Stromal cell of bone marrow (primary cell): ENCODE data around the gene ARHGAP24.
A peak's percentile ranks its signal among the peaks of the same experiment; 100 is the strongest.
"Not testable (repeated sequence)": the region's sequence is repeated elsewhere in the genome, so short reads cannot be mapped to it uniquely, and the experiment has no call there.

ENCODE experiments used
- DNase-seq: peaks from one replicate; pipeline ENCODE4 v3.0.0-alpha.2; 2012; ENCODE audit warnings: low read depth

ARHGAP24 gene

GRCh38 chr4:85656759-85657505 lies 182.0 kb downstream of the ARHGAP24 start:
- no peak for DNase-seq

- DNase-seq, result no peak
Observed at GRCh38 chr4:85658766-85659439, 184.0 kb downstream of the ARHGAP24 start.

- DNase-seq, result no peak
Observed at GRCh38 chr4:85659610-85660218, 184.8 kb downstream of the ARHGAP24 start.

GRCh38 chr4:85666625-85667024 lies 191.7 kb downstream of the ARHGAP24 start:
- not testable (repeated sequence) for DNase-seq

GRCh38 chr4:85669204-85669603 lies 194.3 kb downstream of the ARHGAP24 start:
- no peak for DNase-seq

- DNase-seq, result no peak
Observed at GRCh38 chr4:85669992-85670548, 195.1 kb downstream of the ARHGAP24 start.

GRCh38 chr4:85671120-85671519 lies 196.2 kb downstream of the ARHGAP24 start:
- DNase-seq, result no peak

- peak; percentile 25 for DNase-seq
Observed at GRCh38 chr4:85672116-85672515, 197.2 kb downstream of the ARHGAP24 start.

- DNase-seq, result no peak
Observed at GRCh38 chr4:85672959-85673358, 198.0 kb downstream of the ARHGAP24 start.

GRCh38 chr4:85673540-85673939 lies 198.6 kb downstream of the ARHGAP24 start:
- DNase-seq, result no peak

GRCh38 chr4:85675076-85676049 lies 200.4 kb downstream of the ARHGAP24 start:
- DNase-seq, result no peak

- no peak for DNase-seq
Observed at GRCh38 chr4:85676050-85676425, 201.1 kb downstream of the ARHGAP24 start.

- no peak for DNase-seq
Observed at GRCh38 chr4:85676850-85677590, 202.1 kb downstream of the ARHGAP24 start.

GRCh38 chr4:85681221-85681657 lies 206.3 kb downstream of the ARHGAP24 start:
- DNase-seq, result peak; percentile 98

- DNase-seq, result no peak
Observed at GRCh38 chr4:85681921-85682320, 207.0 kb downstream of the ARHGAP24 start.

GRCh38 chr4:85682391-85682790 lies 207.4 kb downstream of the ARHGAP24 start:
- DNase-seq, result no peak

- no peak for DNase-seq
Observed at GRCh38 chr4:85684676-85685075, 209.7 kb downstream of the ARHGAP24 start.

GRCh38 chr4:85686398-85686797 lies 211.4 kb downstream of the ARHGAP24 start:
- DNase-seq, result no peak

- no peak for DNase-seq
Observed at GRCh38 chr4:85688055-85688740, 213.2 kb downstream of the ARHGAP24 start.

GRCh38 chr4:85696661-85697060 lies 221.7 kb downstream of the ARHGAP24 start:
- no peak for DNase-seq
